OCI-LY3 (cell line): ENCODE measurements around the gene FOXE1.

Experiments
- H2AFZ ChIP-seq: fragments of 200-600, 300-600 bp; shearing (Covaris generic); 2 replicates; pipeline ENCODE4 v1.6.0; 2014; ENCODE audit warnings: antibody characterized with exemption, low read depth, low read length
- H3K27ac ChIP-seq: fragments of 200-600, 300-600 bp; sonication (generic); 2 replicates; pipeline ENCODE4 v1.5.1; 2014; ENCODE audit warnings: mild to moderate bottlenecking, low read length, moderate library complexity, mixed read lengths
- H3K27me3 ChIP-seq: fragments of 200-600, 300-600 bp; sonication (generic); 2 replicates; pipeline ENCODE4 v1.6.1; 2014; ENCODE audit warnings: low read depth, low read length, mixed read lengths
- H3K36me3 ChIP-seq: fragments of 200-600, 300-600 bp; sonication (generic); replicated peaks from 2 replicates; pipeline ENCODE3; 2014; ENCODE audit warnings: low read depth, low read length, mixed read lengths
- H3K4me1 ChIP-seq: fragments of 300-600, 200-600 bp; sonication (generic); 2 replicates; pipeline ENCODE4 v1.6.1; 2014; ENCODE audit warnings: low read length, mixed read lengths
- H3K4me2 ChIP-seq: fragments of 200-600, 300-600 bp; sonication (generic); 2 replicates; pipeline ENCODE4 v1.6.1; 2014; ENCODE audit warnings: low read length, mixed read lengths
- H3K4me3 ChIP-seq: fragments of 300-600, 200-600 bp; sonication (generic); 2 replicates; pipeline ENCODE4 v1.5.1; 2014; ENCODE audit warnings: antibody characterized with exemption, mild to moderate bottlenecking, low read length, moderate library complexity
- H3K79me2 ChIP-seq: fragments of 300-600, 200-600 bp; shearing (Covaris generic); 2 replicates; pipeline ENCODE4 v1.6.1; 2014; ENCODE audit warnings: mild to moderate bottlenecking, low read length, mixed read lengths
- H3K9ac ChIP-seq: fragments of 300-600, 200-600 bp; shearing (Covaris generic); 2 replicates; pipeline ENCODE4 v1.6.0; 2014; ENCODE audit warnings: mild to moderate bottlenecking, low read length, moderate library complexity
- H3K9me3 ChIP-seq: fragments of 200-600, 300-600 bp; shearing (Covaris generic); 2 replicates; pipeline ENCODE4 v1.6.1; 2014; ENCODE audit warnings: low read length, mixed read lengths; ENCODE audit not compliant: insufficient read depth
- H4K20me1 ChIP-seq: fragments of 200-600, 300-600 bp; sonication (generic); 2 replicates; pipeline ENCODE4 v1.6.1; 2016; ENCODE audit warnings: low read length, mixed read lengths; ENCODE audit not compliant: insufficient read depth
- EZH2phosphoT487 ChIP-seq: fragments of 200-600 bp; shearing (Covaris generic); IDR thresholded peaks from 2 replicates; pipeline ENCODE4 v1.6.1; 2018; ENCODE audit warnings: antibody characterized with exemption, mixed run types, low read depth
- TF ChIP-seq, protein P1 (sequence below): fragments of 200-600, 300-600 bp; sonication (generic); IDR thresholded peaks from 2 replicates; pipeline ENCODE4 v1.5.1; 2014; ENCODE audit warnings: antibody characterized with exemption, low read length, low read depth

The FOXE1 gene

DNA sequence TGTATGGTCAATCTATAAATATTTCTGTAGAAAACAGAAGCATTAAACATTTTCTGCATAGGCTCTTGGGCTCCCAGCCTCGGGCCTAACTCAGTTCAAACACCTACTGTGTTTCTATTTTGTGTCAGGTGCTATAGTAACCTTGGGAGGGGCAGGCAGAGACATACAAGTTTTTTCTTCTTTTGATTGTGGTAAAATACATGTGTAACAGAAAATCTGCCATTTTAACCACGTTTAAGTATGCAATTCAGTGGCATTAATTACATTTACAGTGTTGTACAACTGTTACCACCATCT is 40.8 kb upstream of the FOXE1 start:
- Histone ChIP-seq H3K36me3 (no peaks in the 10 kb centered on the region), H3K4me2 (no peak overlapping the region), H3K9me3 (no peaks in the 10 kb centered on the region), H3K27ac (no peak overlapping the region), H4K20me1 (no peaks in the 10 kb centered on the region), H3K79me2 (no peaks in the 10 kb centered on the region), H3K4me3 (no peak overlapping the region), H3K9ac (no peak overlapping the region), H2AFZ (no peak overlapping the region), H3K27me3 (peaks cover 10% of the 10 kb centered on the region; the same call in 1 of the 2 replicates), H3K4me1 (peaks cover 7% of the 10 kb centered on the region; the same call in 1 of the 2 replicates)
- TF ChIP-seq, protein P1, sequence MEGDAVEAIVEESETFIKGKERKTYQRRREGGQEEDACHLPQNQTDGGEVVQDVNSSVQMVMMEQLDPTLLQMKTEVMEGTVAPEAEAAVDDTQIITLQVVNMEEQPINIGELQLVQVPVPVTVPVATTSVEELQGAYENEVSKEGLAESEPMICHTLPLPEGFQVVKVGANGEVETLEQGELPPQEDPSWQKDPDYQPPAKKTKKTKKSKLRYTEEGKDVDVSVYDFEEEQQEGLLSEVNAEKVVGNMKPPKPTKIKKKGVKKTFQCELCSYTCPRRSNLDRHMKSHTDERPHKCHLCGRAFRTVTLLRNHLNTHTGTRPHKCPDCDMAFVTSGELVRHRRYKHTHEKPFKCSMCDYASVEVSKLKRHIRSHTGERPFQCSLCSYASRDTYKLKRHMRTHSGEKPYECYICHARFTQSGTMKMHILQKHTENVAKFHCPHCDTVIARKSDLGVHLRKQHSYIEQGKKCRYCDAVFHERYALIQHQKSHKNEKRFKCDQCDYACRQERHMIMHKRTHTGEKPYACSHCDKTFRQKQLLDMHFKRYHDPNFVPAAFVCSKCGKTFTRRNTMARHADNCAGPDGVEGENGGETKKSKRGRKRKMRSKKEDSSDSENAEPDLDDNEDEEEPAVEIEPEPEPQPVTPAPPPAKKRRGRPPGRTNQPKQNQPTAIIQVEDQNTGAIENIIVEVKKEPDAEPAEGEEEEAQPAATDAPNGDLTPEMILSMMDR, result no peak
- no peak for TF ChIP-seq EZH2phosphoT487

DNA sequence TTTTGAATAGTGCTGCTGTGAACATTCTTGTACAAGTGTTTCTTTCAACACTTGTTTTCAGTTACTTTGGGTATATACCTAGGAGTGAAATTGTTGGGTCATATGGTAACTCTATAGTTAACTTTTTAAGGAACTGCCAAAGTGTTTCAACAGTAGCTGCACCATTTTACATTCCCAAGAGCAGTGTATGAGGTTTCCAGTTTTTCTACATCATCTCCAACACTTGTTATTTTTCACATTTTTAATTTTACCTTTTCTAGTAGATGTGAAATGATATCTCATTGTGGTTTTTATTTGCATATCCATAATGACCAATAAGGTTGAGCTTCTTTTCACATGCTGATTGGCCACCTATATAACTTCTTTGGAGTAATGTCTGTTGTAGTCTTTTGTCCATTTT is 40.0 kb upstream of the FOXE1 start:
- Histone ChIP-seq H3K4me3 (no peak overlapping the region), H3K36me3 (no peaks in the 10 kb centered on the region), H4K20me1 (no peaks in the 10 kb centered on the region), H3K27me3 (peaks cover 3% of the 10 kb centered on the region; the same call in 1 of the 2 replicates), H3K4me2 (no peak overlapping the region), H2AFZ (no peak overlapping the region), H3K9ac (no peak overlapping the region), H3K79me2 (no peaks in the 10 kb centered on the region), H3K27ac (no peak overlapping the region), H3K4me1 (peaks cover 7% of the 10 kb centered on the region; the same call in 1 of the 2 replicates), H3K9me3 (no peaks in the 10 kb centered on the region)
- TF ChIP-seq EZH2phosphoT487, result no peak
- TF ChIP-seq, protein P1, result no peak

DNA sequence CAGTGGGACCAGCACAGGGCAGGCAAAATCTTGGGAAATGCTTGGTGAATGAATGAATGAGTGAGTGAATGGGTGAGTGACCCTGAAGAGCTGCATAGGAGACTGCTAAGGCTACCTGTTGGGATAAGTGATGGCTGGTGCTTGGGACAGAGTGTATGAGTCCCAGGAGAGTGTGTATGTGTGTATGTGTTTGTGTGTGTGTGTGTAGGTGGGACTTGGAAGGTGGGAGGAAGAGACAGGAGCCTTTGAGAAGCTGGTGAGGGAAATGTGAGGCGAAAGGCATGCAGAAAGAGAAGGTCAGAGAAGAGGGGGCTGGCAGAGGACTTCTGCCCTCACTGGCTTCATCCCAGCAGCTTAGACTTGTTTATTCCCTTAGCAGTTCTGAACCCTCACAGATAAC is 33.3 kb upstream of the FOXE1 start:
- Histone ChIP-seq H3K36me3 (no peaks in the 10 kb centered on the region), H3K27ac (no peak overlapping the region), H3K9me3 (no peaks in the 10 kb centered on the region), H3K79me2 (no peaks in the 10 kb centered on the region), H3K4me3 (no peak overlapping the region), H3K9ac (no peak overlapping the region), H3K27me3 (peaks cover 13% of the 10 kb centered on the region; the same call in 1 of the 2 replicates), H4K20me1 (no peaks in the 10 kb centered on the region), H2AFZ (no peak overlapping the region), H3K4me1 (no peaks in the 10 kb centered on the region), H3K4me2 (no peak overlapping the region)
- TF ChIP-seq, protein P1, result no peak
- TF ChIP-seq EZH2phosphoT487, result no peak

DNA sequence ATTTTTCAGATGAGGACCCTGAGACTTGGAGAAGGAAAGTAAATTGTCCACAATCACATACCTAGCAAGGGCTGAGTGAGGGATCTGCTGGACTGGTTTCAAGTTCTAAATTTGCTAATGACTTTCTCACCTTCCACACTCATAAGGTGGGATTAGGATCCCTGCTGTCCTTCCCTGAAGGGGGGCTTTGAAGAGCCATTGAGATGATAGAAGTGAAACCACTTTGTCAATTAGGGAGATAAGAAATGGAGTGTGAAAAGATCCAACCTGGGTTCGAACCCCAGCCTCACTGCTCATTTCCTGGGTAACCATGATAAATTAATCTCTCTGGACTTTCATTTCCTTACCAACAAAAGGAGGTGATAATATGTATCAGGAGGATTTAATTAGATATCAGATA is 32.7 kb upstream of the FOXE1 start:
- no peak overlapping the region for H3K4me2 ChIP-seq
- H3K4me3 ChIP-seq, result no peak overlapping the region
- no peak overlapping the region for H2AFZ ChIP-seq
- H3K27ac ChIP-seq, result no peak overlapping the region
- H3K9me3 ChIP-seq, result no peaks in the 10 kb centered on the region
- H3K4me1 ChIP-seq, result no peaks in the 10 kb centered on the region
- no peaks in the 10 kb centered on the region for H4K20me1 ChIP-seq
- no peaks in the 10 kb centered on the region for H3K36me3 ChIP-seq
- H3K27me3 ChIP-seq, result peaks cover 11% of the 10 kb centered on the region; the same call in 1 of the 2 replicates
- H3K79me2 ChIP-seq, result no peaks in the 10 kb centered on the region
- H3K9ac ChIP-seq, result no peak overlapping the region
- TF ChIP-seq EZH2phosphoT487, result no peak
- TF ChIP-seq, protein P1, result no peak
